Esophagus squamous epithelium (tissue), 5 donors: ENCODE measurements around the gene C3orf70. TPM values are rescaled to one million over a fixed set of nuclear protein-coding genes. Genes with fewer than 3 reads are reported as not detected.
"Not testable (repeated sequence)": the region's sequence is repeated elsewhere in the genome, so short reads cannot be mapped to it uniquely, and the experiment has no call there.

Source experiments
- DNase-seq: peaks from one replicate; lab custom pipeline; 2025; lab: John Stamatoyannopoulos, UW
- H3K27ac ChIP-seq, 4 donors: fragments of 200-600 bp; sonication (generic); one replicate each; pipeline ENCODE4 v1.5.1; 2016 to 2019; ENCODE audit warnings: mild to moderate bottlenecking in 1 of 4
- H3K27me3 ChIP-seq, 4 donors: fragments of 200-600 bp; sonication (generic); 1 replicate in 3 of 4; 2 replicates in 1 of 4; pipeline versions ENCODE4 v1.5.1 to v1.6.0; 2017 to 2021; ENCODE audit warnings: antibody characterized with exemption in 1 of 4
- H3K36me3 ChIP-seq, 3 donors: fragments of 200-600 bp; sonication (generic); one replicate each; pipeline ENCODE4 v1.5.1; 2016 to 2019
- H3K4me1 ChIP-seq, 3 donors: fragments of 200-600 bp; sonication (generic); one replicate each; pipeline ENCODE4 v1.5.1; 2017 to 2019
- H3K4me3 ChIP-seq, 4 donors: fragments of 200-600 bp; sonication (generic); 1 replicate in 3 of 4; 2 replicates in 1 of 4; pipeline ENCODE4 v1.5.1; 2016 to 2019; ENCODE audit warnings: mild to moderate bottlenecking in 2 of 4, moderate library complexity in 1 of 4
- H3K9me3 ChIP-seq, 3 donors: fragments of 200-600 bp; sonication (generic); one replicate each; pipeline ENCODE4 v1.5.1; 2016 to 2019
- POLR2A ChIP-seq, 4 donors: fragments of 450-650 bp; IDR thresholded peaks; one replicate each; pipeline ENCODE4 v1.6.1; 2017; ENCODE audit warnings: antibody characterized with exemption in 4 of 4, mild to moderate bottlenecking in 4 of 4, moderate library complexity in 3 of 4
- WGBS, 2 donors: methylation state at CpG; one replicate each; pipeline ENCODE4 v1.1.5; 2018; 5-methylcytosine and 5-hydroxymethylcytosine counted together
- intact Hi-C: fragments of 100-400 bp; cut with DNase I; formaldehyde crosslinking; loops from one replicate; pipeline ENCODE4 v1.15.0; 2022
- total RNA-seq, 4 donors: library from RNA; depleted of rRNA; stranded (reverse); fragments of >200 nt; gene quantifications; one replicate each; pipeline ENCODE4 v1.1.0, GENCODE V29; 2016
- TF ChIP-seq, protein P1 (sequence below), 6 experiments: fragments of 450-650 bp in 4 of 6; fragments of 200-600 bp in 2 of 6; sonication (generic) in 2 of 6; IDR thresholded peaks; one replicate each; pipeline ENCODE4 v1.5.1; 2016 to 2019; ENCODE audit warnings: antibody characterized with exemption in 6 of 6, mild to moderate bottlenecking in 4 of 6, moderate library complexity in 4 of 6
- donor health status: DM: yes; HTN: yes; CAD: no.

Gene C3orf70
- total RNA-seq, 4 donors from 2014 or later = 0.57 to 8.6 (median 1.3) TPM

DNA sequence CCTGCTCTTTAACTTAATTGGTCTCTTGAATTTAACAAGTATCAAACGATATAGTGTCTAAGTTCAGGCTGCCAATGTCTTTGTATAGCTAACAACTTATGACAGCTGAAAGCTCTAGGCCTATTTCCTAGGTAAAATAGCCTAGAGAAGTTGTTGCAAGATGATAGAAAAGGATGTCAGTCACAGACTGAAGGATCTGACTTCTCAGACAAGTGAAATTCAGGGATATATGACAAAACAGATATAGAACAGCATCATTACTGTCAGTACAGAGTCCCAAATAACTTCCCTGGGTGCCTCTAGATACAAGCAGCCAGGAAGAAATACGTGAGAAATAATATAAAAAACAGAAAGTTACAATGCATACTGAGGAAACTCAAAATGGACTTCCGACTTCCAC lies 26.7 kb downstream of the C3orf70 start:
- intact Hi-C loops = no loop called here
- DNase-seq = no peak
- WGBS, 2 donors = 79 to 83% methylated on average over 3 of the region's 3 CpGs

DNA sequence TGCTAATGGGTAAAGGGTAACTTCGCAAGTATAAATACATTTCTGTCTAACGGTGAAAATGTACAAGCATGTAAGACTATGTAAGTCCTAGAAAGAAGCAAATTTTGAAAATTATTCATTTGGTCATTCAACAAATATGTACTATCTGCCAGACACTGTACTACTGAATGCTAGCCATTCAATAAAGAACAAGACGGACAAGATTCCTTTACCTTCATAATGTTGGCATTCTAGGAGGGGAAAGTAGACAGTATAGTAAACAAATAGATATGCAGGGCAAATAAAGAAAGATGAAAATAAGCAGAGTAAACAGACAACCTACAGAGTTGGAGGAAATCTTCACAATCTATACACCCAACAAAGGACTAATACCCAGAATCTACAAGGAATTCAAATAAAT lies 32.7 kb downstream of the C3orf70 start:
- no peak for TF ChIP-seq POLR2A (IDR thresholded peaks at IDR 0.05)
- TF ChIP-seq, protein P1, sequence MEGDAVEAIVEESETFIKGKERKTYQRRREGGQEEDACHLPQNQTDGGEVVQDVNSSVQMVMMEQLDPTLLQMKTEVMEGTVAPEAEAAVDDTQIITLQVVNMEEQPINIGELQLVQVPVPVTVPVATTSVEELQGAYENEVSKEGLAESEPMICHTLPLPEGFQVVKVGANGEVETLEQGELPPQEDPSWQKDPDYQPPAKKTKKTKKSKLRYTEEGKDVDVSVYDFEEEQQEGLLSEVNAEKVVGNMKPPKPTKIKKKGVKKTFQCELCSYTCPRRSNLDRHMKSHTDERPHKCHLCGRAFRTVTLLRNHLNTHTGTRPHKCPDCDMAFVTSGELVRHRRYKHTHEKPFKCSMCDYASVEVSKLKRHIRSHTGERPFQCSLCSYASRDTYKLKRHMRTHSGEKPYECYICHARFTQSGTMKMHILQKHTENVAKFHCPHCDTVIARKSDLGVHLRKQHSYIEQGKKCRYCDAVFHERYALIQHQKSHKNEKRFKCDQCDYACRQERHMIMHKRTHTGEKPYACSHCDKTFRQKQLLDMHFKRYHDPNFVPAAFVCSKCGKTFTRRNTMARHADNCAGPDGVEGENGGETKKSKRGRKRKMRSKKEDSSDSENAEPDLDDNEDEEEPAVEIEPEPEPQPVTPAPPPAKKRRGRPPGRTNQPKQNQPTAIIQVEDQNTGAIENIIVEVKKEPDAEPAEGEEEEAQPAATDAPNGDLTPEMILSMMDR (IDR thresholded peaks at IDR 0.05) = no peak

More for the DNA sequence above, 26.7 kb downstream of the C3orf70 start:
- no peaks in the 10 kb centered on the region for H3K9me3 ChIP-seq
- no peaks in the 10 kb centered on the region for H3K36me3 ChIP-seq
- H3K27me3 ChIP-seq = no peaks in the 10 kb centered on the region
- no peaks in the 10 kb centered on the region for H3K4me1 ChIP-seq
- no peak overlapping the region for H3K27ac ChIP-seq
- H3K4me3 ChIP-seq = no peak overlapping the region
- TF ChIP-seq POLR2A (IDR thresholded peaks at IDR 0.05) = no peak

DNA sequence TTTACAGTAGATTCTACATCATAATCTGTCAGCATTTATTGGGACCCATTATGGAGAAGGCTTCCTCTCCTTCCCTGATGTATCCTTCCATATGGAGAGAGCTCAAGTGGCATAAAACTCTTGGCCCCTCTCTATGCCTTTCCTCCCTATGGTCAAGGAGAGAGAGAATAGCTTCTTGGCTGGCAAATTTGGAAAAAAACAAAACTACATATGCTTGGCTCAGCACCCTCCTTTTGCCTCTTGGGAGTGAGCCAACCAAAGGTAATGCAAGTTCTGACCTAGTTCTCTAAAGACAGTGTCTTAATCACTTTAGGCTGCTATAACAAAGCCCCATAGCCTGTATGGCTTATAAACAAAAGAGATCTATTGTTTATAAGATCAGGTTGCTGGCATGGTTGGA lies 37.5 kb downstream of the C3orf70 start:
- no peaks in the 10 kb centered on the region for H3K9me3 ChIP-seq
- intact Hi-C loops = no loop called here
- no peaks in the 10 kb centered on the region for H3K36me3 ChIP-seq
- no peaks in the 10 kb centered on the region for H3K4me1 ChIP-seq
- peaks cover 0 to 13% (median 0%) of the 10 kb centered on the region in 4 donors for H3K27me3 ChIP-seq
- H3K4me3 ChIP-seq = no peak overlapping the region
- no peak overlapping the region for H3K27ac ChIP-seq
- TF ChIP-seq POLR2A (IDR thresholded peaks at IDR 0.05) = no peak
- TF ChIP-seq, protein P1 (IDR thresholded peaks at IDR 0.05) = no peak
- no peak for DNase-seq

More for the DNA sequence above, 32.7 kb downstream of the C3orf70 start:
- H3K4me3 ChIP-seq = no peak overlapping the region
- H3K9me3 ChIP-seq = no peaks in the 10 kb centered on the region
- H3K27ac ChIP-seq = no peak overlapping the region
- intact Hi-C loops = no loop called here
- H3K4me1 ChIP-seq = no peaks in the 10 kb centered on the region
- peaks cover 0 to 13% (median 0%) of the 10 kb centered on the region in 4 donors for H3K27me3 ChIP-seq
- 85 to 87% methylated on average over 3 of the region's 3 CpGs for WGBS, 2 donors
- no peak for DNase-seq
- no peaks in the 10 kb centered on the region for H3K36me3 ChIP-seq

DNA sequence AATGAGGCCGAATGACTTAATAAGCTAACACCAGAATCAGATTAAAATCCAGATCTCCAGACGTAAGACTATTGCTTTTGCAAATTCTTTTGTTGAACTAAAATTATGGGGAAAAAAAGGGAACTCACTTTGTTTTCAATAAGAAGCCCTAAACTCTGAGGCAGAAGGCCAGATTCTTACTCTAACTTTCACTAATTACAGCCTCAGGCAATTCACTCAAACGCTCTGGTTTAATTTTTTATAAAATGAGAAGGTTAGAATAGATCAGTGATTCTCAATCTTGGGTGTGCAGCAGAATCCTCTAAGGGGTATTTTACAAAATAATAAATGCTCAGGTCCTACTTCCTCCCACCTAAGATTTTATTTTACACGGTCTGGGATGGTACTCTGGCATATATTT lies 38.1 kb downstream of the C3orf70 start:
- 48 to 53% methylated on average over 4 of the region's 4 CpGs for WGBS, 2 donors
- no peak overlapping the region for H3K27ac ChIP-seq
- H3K4me1 ChIP-seq = no peaks in the 10 kb centered on the region
- no peak overlapping the region for H3K4me3 ChIP-seq
- no peak for DNase-seq
- no peaks in the 10 kb centered on the region for H3K9me3 ChIP-seq
- TF ChIP-seq POLR2A (IDR thresholded peaks at IDR 0.05) = no peak
- TF ChIP-seq, protein P1 (IDR thresholded peaks at IDR 0.05) = no peak
- intact Hi-C loops = no loop called here
- H3K27me3 ChIP-seq = peaks cover 0 to 13% (median 0%) of the 10 kb centered on the region in 4 donors
- no peaks in the 10 kb centered on the region for H3K36me3 ChIP-seq

DNA sequence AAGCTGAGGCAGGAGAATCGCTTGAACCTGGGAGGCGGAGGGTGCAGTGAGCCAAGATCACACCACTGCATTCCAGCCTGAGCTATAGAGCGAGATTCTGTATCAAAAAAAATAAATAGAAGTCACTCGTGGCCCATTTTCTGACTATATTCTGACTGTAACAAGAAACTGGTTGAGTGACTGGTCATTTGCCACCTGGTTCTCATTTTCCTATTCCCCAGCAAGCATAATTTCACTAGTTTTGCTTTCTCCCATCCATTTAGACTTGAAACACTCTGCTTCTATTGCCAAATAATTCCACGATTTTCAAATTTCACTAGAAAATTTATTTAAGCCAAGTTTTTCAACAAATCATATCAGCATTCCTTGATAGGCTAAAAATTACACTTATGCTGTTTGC lies 40.7 kb downstream of the C3orf70 start:
- intact Hi-C loops = no loop called here
- Histone ChIP-seq H3K4me1 (no peaks in the 10 kb centered on the region), H3K4me3 (no peak overlapping the region), H3K27me3 (no peaks in the 10 kb centered on the region), H3K9me3 (no peaks in the 10 kb centered on the region), H3K27ac (no peak overlapping the region), H3K36me3 (no peaks in the 10 kb centered on the region)
- no peak for DNase-seq
- 80 to 87% methylated on average over 5 of the region's 5 CpGs for WGBS, 2 donors
- TF ChIP-seq, protein P1 (IDR thresholded peaks at IDR 0.05) = no peak
- no peak for TF ChIP-seq POLR2A (IDR thresholded peaks at IDR 0.05)

DNA sequence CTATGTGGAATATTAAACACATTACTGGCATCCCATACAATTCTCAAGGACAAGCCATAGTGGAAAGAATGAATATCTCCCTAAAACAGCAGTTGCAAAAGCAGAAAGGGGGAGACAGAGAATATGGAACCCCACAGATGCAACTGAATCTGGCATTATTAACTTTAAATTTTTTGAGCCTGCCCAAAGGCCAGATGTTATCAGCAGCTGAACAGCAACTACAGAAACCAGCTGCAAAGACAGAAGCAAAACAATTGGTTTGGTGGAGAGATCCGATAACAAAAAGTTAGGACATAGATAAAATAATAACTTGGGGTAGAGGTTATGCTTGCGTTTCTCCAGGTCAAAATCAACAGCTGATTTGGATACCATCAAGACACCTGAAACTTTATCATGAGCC lies 43.8 kb downstream of the C3orf70 start:
- H3K36me3 ChIP-seq, H3K9me3 ChIP-seq, H3K27ac ChIP-seq, DNase-seq, H3K27me3 ChIP-seq, H3K4me1 ChIP-seq, H3K4me3 ChIP-seq, intact Hi-C loops: not testable (repeated sequence)
- WGBS, 2 donors = 81 to 94% methylated on average over 2 of the region's 2 CpGs

DNA sequence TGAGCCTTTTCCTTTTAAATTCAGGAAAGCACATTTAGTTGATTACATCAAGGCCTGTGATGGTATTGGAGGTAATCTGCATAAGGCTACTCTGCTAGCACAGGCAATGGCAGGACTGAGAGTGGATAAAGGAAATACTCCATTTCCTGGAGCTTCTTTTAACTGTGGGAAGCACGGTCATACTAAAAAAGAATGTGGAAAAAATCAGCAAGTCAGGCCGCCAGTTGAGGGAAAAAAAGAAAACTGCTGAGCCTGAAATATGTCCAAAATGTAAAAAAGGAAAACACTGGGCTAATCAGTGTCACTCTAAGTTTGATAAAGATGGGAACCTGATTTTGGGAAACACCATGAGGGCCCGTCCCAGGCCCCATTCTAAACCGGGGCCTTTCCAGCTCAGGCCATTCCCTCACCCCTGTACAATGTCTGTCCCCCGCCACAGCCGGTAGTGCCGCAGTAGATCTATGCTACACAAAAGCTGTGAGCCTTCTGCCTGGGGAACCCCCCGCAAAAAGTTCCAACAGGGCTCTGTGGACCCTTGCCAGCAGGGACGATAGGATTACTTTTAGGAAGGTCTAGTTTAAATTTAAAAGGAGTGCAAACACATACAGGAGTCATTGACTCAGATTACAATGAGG lies 46.5 kb downstream of the C3orf70 start:
- WGBS, 2 donors = 58 to 62% methylated on average over 6 to 8 of the region's 9 CpGs
- intact Hi-C loops, H3K36me3 ChIP-seq, H3K4me3 ChIP-seq, H3K27ac ChIP-seq, DNase-seq, H3K4me1 ChIP-seq, H3K27me3 ChIP-seq: not testable (repeated sequence)
- H3K9me3 ChIP-seq = peaks cover 0 to 18% (median 4%) of the 10 kb centered on the region in 3 donors
